ENCODE data around the gene SLC51A.

The SLC51A gene

GRCh38 chr3:196217307-196218154 is 1.2 kb downstream of the SLC51A start:
- no peak for DNase-seq

GRCh38 chr3:196218155-196218712 is 1.9 kb downstream of the SLC51A start:
- no peak for DNase-seq

GRCh38 chr3:196219194-196219969 is 3.0 kb downstream of the SLC51A start:
- peak; percentile 88 for DNase-seq

GRCh38 chr3:196219970-196220311 is 3.6 kb downstream of the SLC51A start:
- DNase-seq: no peak

GRCh38 chr3:196220587-196220986 is 4.3 kb downstream of the SLC51A start:
- no peak for DNase-seq

GRCh38 chr3:196220991-196221390 is 4.7 kb downstream of the SLC51A start:
- DNase-seq: no peak

- DNase-seq: no peak
These were observed 6.7 kb downstream of the SLC51A start for GRCh38 chr3:196222876-196223595.

- DNase-seq: no peak
These were observed 8.8 kb downstream of the SLC51A start for GRCh38 chr3:196225086-196225485.

GRCh38 chr3:196225763-196226364 is 9.5 kb downstream of the SLC51A start:
- no peak for DNase-seq

GRCh38 chr3:196227121-196227561 is 10.8 kb downstream of the SLC51A start:
- no peak for DNase-seq

- DNase-seq: peak; percentile 33
These were observed 11.5 kb downstream of the SLC51A start for GRCh38 chr3:196227629-196228493.

- no peak for DNase-seq
These were observed 16.0 kb downstream of the SLC51A start for GRCh38 chr3:196232154-196232881.

GRCh38 chr3:196232882-196233251 is 16.5 kb downstream of the SLC51A start:
- DNase-seq: no peak

GRCh38 chr3:196235452-196236122 is 19.3 kb downstream of the SLC51A start:
- no peak for DNase-seq

GRCh38 chr3:196236223-196236622 is 19.9 kb downstream of the SLC51A start:
- no peak for DNase-seq

GRCh38 chr3:196237203-196237602 is 20.9 kb downstream of the SLC51A start:
- no peak for DNase-seq

GRCh38 chr3:196238612-196239560 is 22.6 kb downstream of the SLC51A start:
- DNase-seq: peak; percentile 72

- no peak for DNase-seq
These were observed 24.1 kb downstream of the SLC51A start for GRCh38 chr3:196240424-196240823.

- DNase-seq: no peak
These were observed 25.4 kb downstream of the SLC51A start for GRCh38 chr3:196241704-196242103.
